ENCODE data around the gene KYNU. TPM values are rescaled to one million over a fixed set of nuclear protein-coding genes. Genes with fewer than 3 reads are reported as not detected.
"Not testable (repeated sequence)": the region's sequence is repeated elsewhere in the genome, so short reads cannot be mapped to it uniquely, and the experiment has no call there.

KYNU gene
- total RNA-seq, 1 donor from 2014 or later, result 0.21 TPM

DNA sequence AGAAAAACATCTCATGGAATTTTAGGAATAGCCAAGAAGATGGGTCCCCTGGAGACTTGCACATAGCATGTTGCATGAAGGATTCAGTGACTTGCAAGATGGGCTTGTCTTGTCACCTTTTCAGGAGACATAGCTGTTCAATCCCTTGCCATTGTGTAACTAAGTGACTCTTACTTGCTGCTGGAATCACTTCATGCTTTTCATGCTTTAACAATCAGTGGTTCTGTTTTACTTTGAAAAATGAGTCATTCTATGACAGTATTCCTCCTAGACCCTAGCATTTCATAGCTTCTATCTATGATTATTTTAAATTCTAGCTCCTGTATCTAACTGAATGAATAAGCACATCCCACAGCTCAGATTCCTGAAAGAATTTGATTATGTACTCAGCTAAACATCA is 2.8 kb downstream of the KYNU start:
- Mint-ChIP-seq H3K4me1 (ENCODE audit: unreplicated experiment) (peaks cover 33% of the 10 kb centered on the region), H3K27ac (ENCODE audit: unreplicated experiment) (no peak overlapping the region), H3K4me3 (ENCODE audit: unreplicated experiment) (no peak overlapping the region), H3K36me3 (ENCODE audit: unreplicated experiment) (no peaks in the 10 kb centered on the region), H3K9me3 (ENCODE audit: unreplicated experiment) (no peaks in the 10 kb centered on the region), H3K27me3 (ENCODE audit: unreplicated experiment) (no peaks in the 10 kb centered on the region)
- no peak for DNase-seq (ENCODE audit: extremely low spot score, unreplicated experiment)
- TF ChIP-seq, protein P1, sequence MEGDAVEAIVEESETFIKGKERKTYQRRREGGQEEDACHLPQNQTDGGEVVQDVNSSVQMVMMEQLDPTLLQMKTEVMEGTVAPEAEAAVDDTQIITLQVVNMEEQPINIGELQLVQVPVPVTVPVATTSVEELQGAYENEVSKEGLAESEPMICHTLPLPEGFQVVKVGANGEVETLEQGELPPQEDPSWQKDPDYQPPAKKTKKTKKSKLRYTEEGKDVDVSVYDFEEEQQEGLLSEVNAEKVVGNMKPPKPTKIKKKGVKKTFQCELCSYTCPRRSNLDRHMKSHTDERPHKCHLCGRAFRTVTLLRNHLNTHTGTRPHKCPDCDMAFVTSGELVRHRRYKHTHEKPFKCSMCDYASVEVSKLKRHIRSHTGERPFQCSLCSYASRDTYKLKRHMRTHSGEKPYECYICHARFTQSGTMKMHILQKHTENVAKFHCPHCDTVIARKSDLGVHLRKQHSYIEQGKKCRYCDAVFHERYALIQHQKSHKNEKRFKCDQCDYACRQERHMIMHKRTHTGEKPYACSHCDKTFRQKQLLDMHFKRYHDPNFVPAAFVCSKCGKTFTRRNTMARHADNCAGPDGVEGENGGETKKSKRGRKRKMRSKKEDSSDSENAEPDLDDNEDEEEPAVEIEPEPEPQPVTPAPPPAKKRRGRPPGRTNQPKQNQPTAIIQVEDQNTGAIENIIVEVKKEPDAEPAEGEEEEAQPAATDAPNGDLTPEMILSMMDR (IDR thresholded peaks at IDR 0.05), result no peak

DNA sequence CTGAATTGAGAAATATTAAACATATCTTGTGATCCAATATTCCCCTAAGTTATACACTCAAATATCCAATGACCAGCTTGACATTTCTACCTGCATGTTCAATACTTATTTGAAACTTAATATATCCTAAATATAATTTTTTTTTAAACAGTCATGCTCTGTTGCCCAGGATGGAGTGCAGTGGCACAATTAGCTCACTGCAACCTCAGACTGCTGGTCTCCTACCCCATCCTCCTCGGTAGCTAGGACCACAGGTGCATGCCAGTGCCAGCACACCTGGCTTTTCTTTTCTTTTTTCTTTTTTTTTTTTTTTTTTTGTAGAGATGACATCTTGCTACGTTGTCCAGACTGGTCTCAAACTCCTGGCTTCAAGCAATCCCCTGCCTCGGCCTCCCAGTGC is 4.2 kb downstream of the KYNU start:
- H3K4me1 Mint-ChIP-seq (ENCODE audit: unreplicated experiment), result peaks cover 27% of the 10 kb centered on the region
- H3K9me3 Mint-ChIP-seq (ENCODE audit: unreplicated experiment), result no peaks in the 10 kb centered on the region
- no peak for DNase-seq (ENCODE audit: extremely low spot score, unreplicated experiment)
- TF ChIP-seq, protein P1 (IDR thresholded peaks at IDR 0.05), result no peak
- H3K36me3 Mint-ChIP-seq (ENCODE audit: unreplicated experiment), result no peaks in the 10 kb centered on the region
- H3K27me3 Mint-ChIP-seq (ENCODE audit: unreplicated experiment), result no peaks in the 10 kb centered on the region
- no peak overlapping the region for H3K4me3 Mint-ChIP-seq (ENCODE audit: unreplicated experiment)
- no peak overlapping the region for H3K27ac Mint-ChIP-seq (ENCODE audit: unreplicated experiment)

DNA sequence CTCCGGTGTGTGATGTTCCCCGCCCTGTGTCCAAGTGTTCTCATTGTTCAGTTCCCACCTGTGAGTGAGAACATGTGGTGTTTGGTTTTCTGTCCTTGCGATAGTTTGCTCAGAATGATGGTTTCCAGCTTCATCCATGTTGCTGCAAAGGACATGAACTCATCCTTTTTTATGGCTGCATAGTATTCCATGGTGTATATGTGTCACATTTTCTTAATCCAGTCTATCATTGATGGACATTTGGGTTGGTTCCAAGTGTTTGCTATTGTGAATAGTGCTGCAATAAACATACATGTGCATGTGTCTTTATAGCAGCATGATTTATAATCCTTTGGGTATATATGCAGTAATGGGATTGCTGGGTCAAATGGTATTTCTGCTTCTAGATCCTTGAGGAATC is 5.0 kb downstream of the KYNU start:
- H3K4me3 Mint-ChIP-seq (ENCODE audit: unreplicated experiment); H3K27me3 Mint-ChIP-seq (ENCODE audit: unreplicated experiment); H3K27ac Mint-ChIP-seq (ENCODE audit: unreplicated experiment); H3K9me3 Mint-ChIP-seq (ENCODE audit: unreplicated experiment); H3K36me3 Mint-ChIP-seq (ENCODE audit: unreplicated experiment); DNase-seq (ENCODE audit: extremely low spot score, unreplicated experiment): not testable (repeated sequence)
- peaks cover 22% of the 10 kb centered on the region for H3K4me1 Mint-ChIP-seq (ENCODE audit: unreplicated experiment)

DNA sequence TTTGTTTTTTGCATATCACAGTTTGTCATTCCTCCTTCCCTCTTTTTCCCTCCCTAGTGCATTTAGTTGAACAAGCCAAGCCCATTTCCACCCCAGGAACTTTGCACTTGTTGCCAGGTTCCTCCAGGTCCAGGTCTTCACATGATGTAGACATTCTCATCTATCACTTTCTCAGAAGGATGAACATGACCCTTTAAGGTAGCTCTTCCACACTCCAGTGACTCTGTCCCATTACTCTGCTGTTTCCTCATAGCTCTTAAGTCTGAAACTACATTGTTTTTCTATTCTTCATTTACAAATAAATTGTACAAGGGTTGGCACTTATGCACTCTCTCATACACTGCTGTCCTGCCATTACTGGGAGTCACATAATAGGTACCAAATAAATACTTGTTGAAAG is 6.1 kb downstream of the KYNU start:
- Mint-ChIP-seq H3K4me1 (ENCODE audit: unreplicated experiment) (peaks cover 16% of the 10 kb centered on the region), H3K36me3 (ENCODE audit: unreplicated experiment) (no peaks in the 10 kb centered on the region), H3K9me3 (ENCODE audit: unreplicated experiment) (no peaks in the 10 kb centered on the region), H3K27me3 (ENCODE audit: unreplicated experiment) (no peaks in the 10 kb centered on the region), H3K27ac (ENCODE audit: unreplicated experiment) (no peak overlapping the region), H3K4me3 (ENCODE audit: unreplicated experiment) (no peak overlapping the region)
- TF ChIP-seq, protein P1 (IDR thresholded peaks at IDR 0.05), result no peak
- DNase-seq (ENCODE audit: extremely low spot score, unreplicated experiment), result no peak

DNA sequence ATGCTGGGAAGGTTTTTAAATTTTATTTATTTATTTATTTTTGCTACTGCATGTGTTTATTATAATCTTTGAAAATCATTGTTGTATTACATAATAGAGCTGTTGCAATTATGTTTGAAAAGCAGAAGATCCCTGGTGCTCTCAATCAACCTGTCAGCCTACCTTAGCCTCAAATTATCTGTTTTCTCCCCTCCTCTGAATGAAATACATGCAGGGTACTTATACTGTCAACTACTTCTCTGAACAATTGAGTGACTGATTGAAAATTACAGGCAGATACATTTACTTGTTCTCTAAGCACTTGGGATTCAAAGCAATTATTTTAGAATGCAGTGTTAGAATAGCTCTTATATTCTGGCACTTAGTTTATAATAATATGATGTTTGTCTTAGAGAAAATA is 8.1 kb downstream of the KYNU start:
- Mint-ChIP-seq H3K27me3 (ENCODE audit: unreplicated experiment) (no peaks in the 10 kb centered on the region), H3K9me3 (ENCODE audit: unreplicated experiment) (peaks cover 6% of the 10 kb centered on the region), H3K36me3 (ENCODE audit: unreplicated experiment) (no peaks in the 10 kb centered on the region), H3K4me1 (ENCODE audit: unreplicated experiment) (peaks cover 16% of the 10 kb centered on the region), H3K4me3 (ENCODE audit: unreplicated experiment) (no peak overlapping the region), H3K27ac (ENCODE audit: unreplicated experiment) (no peak overlapping the region)
- TF ChIP-seq, protein P1 (IDR thresholded peaks at IDR 0.05), result no peak
- DNase-seq (ENCODE audit: extremely low spot score, unreplicated experiment), result no peak

DNA sequence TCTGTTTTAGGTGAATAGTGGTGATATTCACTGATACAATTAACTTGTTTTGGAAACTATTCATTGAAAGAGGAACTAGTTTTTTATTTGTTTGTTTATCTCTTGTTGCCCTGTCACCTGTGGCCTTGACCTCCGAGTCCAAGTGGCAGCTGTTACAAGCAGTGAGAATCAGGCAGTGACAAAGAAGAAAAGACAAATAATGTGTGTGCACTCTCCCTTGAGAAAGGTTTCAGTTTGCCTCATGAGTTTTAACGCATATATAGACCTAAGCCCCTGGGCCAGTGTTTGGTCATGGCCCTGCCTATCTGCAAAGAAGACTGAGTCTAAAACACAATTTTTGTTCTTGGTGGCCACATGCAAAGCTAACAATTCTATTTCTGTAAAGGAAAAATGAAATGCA is 15.3 kb downstream of the KYNU start:
- TF ChIP-seq, protein P1 (IDR thresholded peaks at IDR 0.05), result no peak
- Mint-ChIP-seq H3K9me3 (ENCODE audit: unreplicated experiment) (peaks cover 6% of the 10 kb centered on the region), H3K36me3 (ENCODE audit: unreplicated experiment) (no peaks in the 10 kb centered on the region), H3K4me1 (ENCODE audit: unreplicated experiment) (peaks cover 15% of the 10 kb centered on the region), H3K4me3 (ENCODE audit: unreplicated experiment) (no peak overlapping the region), H3K27me3 (ENCODE audit: unreplicated experiment) (no peaks in the 10 kb centered on the region), H3K27ac (ENCODE audit: unreplicated experiment) (no peak overlapping the region)
- no peak for DNase-seq (ENCODE audit: extremely low spot score, unreplicated experiment)
